GM18505 (cell line): ENCODE data around the gene LOXHD1.

Source experiments
- ATAC-seq: cut with Tn5 transposase; IDR thresholded peaks from one replicate; pipeline ENCODE4 v1.9.1; 2021; ENCODE audit not compliant: unreplicated experiment
- POLR2A ChIP-seq: IDR thresholded peaks from 4 replicates; pipeline ENCODE4 v1.6.1; 2011; ENCODE audit warnings: borderline replicate concordance; ENCODE audit not compliant: insufficient read depth, insufficient read length; ENCODE audit errors: extremely low read depth

Gene LOXHD1

GRCh38 chr18:46437061-46437460 is 220.0 kb downstream of the LOXHD1 start:
- no peak for ATAC-seq
- TF ChIP-seq POLR2A, result no peak

- no peak for TF ChIP-seq POLR2A
- ATAC-seq, result no peak
Measured at GRCh38 chr18:46436621-46437020, 220.4 kb downstream of the LOXHD1 start.

GRCh38 chr18:46435031-46435430 is 222.0 kb downstream of the LOXHD1 start:
- ATAC-seq, result no peak
- TF ChIP-seq POLR2A, result no peak

- no peak for ATAC-seq
Measured at GRCh38 chr18:46434629-46435028, 222.4 kb downstream of the LOXHD1 start.

GRCh38 chr18:46433121-46433826 is 223.7 kb downstream of the LOXHD1 start:
- no peak for ATAC-seq
- TF ChIP-seq POLR2A, result no peak

More at GRCh38 chr18:46434629-46435028, 222.4 kb downstream of the LOXHD1 start:
- no peak for TF ChIP-seq POLR2A

- no peak for ATAC-seq
- TF ChIP-seq POLR2A, result no peak
Measured at GRCh38 chr18:46431522-46432171, 225.4 kb downstream of the LOXHD1 start.

- no peak for TF ChIP-seq POLR2A
Measured at GRCh38 chr18:46429649-46430224, 227.3 kb downstream of the LOXHD1 start.

GRCh38 chr18:46429130-46429529 is 227.9 kb downstream of the LOXHD1 start:
- TF ChIP-seq POLR2A, result no peak
- no peak for ATAC-seq

More at GRCh38 chr18:46429649-46430224, 227.3 kb downstream of the LOXHD1 start:
- ATAC-seq, result no peak

- no peak for TF ChIP-seq POLR2A
- no peak for ATAC-seq
Measured at GRCh38 chr18:46428368-46428767, 228.7 kb downstream of the LOXHD1 start.

GRCh38 chr18:46427216-46427995 is 229.6 kb downstream of the LOXHD1 start:
- no peak for TF ChIP-seq POLR2A
- no peak for ATAC-seq
